A375 (cell line): ENCODE measurements around the gene KCTD4. TPM values are rescaled to one million over a fixed set of nuclear protein-coding genes. Genes with fewer than 3 reads are reported as not detected.

Experiments used
- total RNA-seq: library from RNA; depleted of rRNA; stranded (reverse); fragments of >200 nt; shearing (Covaris generic); gene quantifications from 2 replicates; pipeline ENCODE4 v1.2.3, GENCODE V29; 2014; rRNA removed

The KCTD4 gene
- total RNA-seq = not detected in 2 replicates

GRCh38 chr13:45200701-45201232 lies at the start of gene KCTD4:
Gene KCTD4 (minus strand): TSS chr13:45201045. CDS start chr13:45194567, 6,478 bp downstream.

Other genes starting within 250 kb of the KCTD4 start
- gene NUFIP1, start 211.6 kb downstream of the KCTD4 start, total RNA-seq = 3.1 and 4.1 TPM in 2 replicates
- gene GPALPP1, start 211.5 kb downstream of the KCTD4 start, total RNA-seq = 22.4 and 27.5 TPM in 2 replicates
- gene GTF2F2, start 80.5 kb downstream of the KCTD4 start, total RNA-seq = 30.9 and 37.5 TPM in 2 replicates
- gene TPT1, start 140.1 kb upstream of the KCTD4 start, total RNA-seq = 1,635 and 1,777 TPM in 2 replicates
- 4.1 and 4.7 TPM in 2 replicates for gene SLC25A30, start 217.3 kb upstream of the KCTD4 start, total RNA-seq